Measurements from ENCODE around the gene GGN. TPM values are rescaled to one million over a fixed set of nuclear protein-coding genes. Genes with fewer than 3 reads are reported as not detected.
"Not testable (repeated sequence)": the region's sequence is repeated elsewhere in the genome, so short reads cannot be mapped to it uniquely, and the experiment has no call there.

The GGN gene
- total and polyA plus RNA-seq, 2 donors: 0.58 TPM; not detected in 1

- WGBS: 83% methylated on average over 9 of the region's 9 CpGs
- H3K27ac ChIP-seq (ENCODE audit: low read depth): no peak overlapping the region
- no peaks in the 10 kb centered on the region for H3K4me1 ChIP-seq (ENCODE audit: insufficient read depth)
- no peak for DNase-seq (ENCODE audit: extremely low spot score)
- H3K4me3 ChIP-seq (ENCODE audit: low read depth, low read length): no peak overlapping the region
- H3K36me3 ChIP-seq (ENCODE audit: insufficient read depth): no peaks in the 10 kb centered on the region
These were observed 33.1 kb upstream of the GGN start for GRCh38 chr19:38420935-38421334.

GRCh38 chr19:38417544-38418506 is 30.0 kb upstream of the GGN start:
- no peak overlapping the region for H3K27ac ChIP-seq (ENCODE audit: low read depth)
- no peak overlapping the region for H3K4me3 ChIP-seq (ENCODE audit: low read depth, low read length)
- H3K36me3 ChIP-seq (ENCODE audit: insufficient read depth): no peaks in the 10 kb centered on the region
- 6% methylated on average over 49 of the region's 49 CpGs for WGBS
- DNase-seq (ENCODE audit: extremely low spot score): no peak
- H3K4me1 ChIP-seq (ENCODE audit: insufficient read depth): no peaks in the 10 kb centered on the region

- WGBS: 68% methylated on average over 8 of the region's 8 CpGs
- no peak overlapping the region for H3K27ac ChIP-seq (ENCODE audit: low read depth)
- no peaks in the 10 kb centered on the region for H3K36me3 ChIP-seq (ENCODE audit: insufficient read depth)
- no peak overlapping the region for H3K4me3 ChIP-seq (ENCODE audit: low read depth, low read length)
- no peak for DNase-seq (ENCODE audit: extremely low spot score)
- no peaks in the 10 kb centered on the region for H3K4me1 ChIP-seq (ENCODE audit: insufficient read depth)
These were observed 29.3 kb upstream of the GGN start for GRCh38 chr19:38417146-38417543.

- no peak for DNase-seq (ENCODE audit: extremely low spot score)
- no peak overlapping the region for H3K4me3 ChIP-seq (ENCODE audit: low read depth, low read length)
- 84% methylated on average over 6 of the region's 6 CpGs for WGBS
- H3K27ac ChIP-seq (ENCODE audit: low read depth): no peak overlapping the region
- no peaks in the 10 kb centered on the region for H3K36me3 ChIP-seq (ENCODE audit: insufficient read depth)
- H3K4me1 ChIP-seq (ENCODE audit: insufficient read depth): no peaks in the 10 kb centered on the region
These were observed 25.6 kb upstream of the GGN start for GRCh38 chr19:38413416-38413815.

- Histone ChIP-seq H3K4me3 (ENCODE audit: low read depth, low read length) (no peak overlapping the region), H3K4me1 (ENCODE audit: insufficient read depth) (no peaks in the 10 kb centered on the region), H3K27ac (ENCODE audit: low read depth) (no peak overlapping the region), H3K36me3 (ENCODE audit: insufficient read depth) (no peaks in the 10 kb centered on the region)
- DNase-seq (ENCODE audit: extremely low spot score): no peak
- 55% methylated on average over 11 of the region's 11 CpGs for WGBS
These were observed 25.1 kb upstream of the GGN start for GRCh38 chr19:38412961-38413360.

GRCh38 chr19:38412491-38412890 is 24.7 kb upstream of the GGN start:
- H3K36me3 ChIP-seq (ENCODE audit: insufficient read depth): no peaks in the 10 kb centered on the region
- 82% methylated on average over 8 of the region's 8 CpGs for WGBS
- H3K27ac ChIP-seq (ENCODE audit: low read depth): no peak overlapping the region
- no peaks in the 10 kb centered on the region for H3K4me1 ChIP-seq (ENCODE audit: insufficient read depth)
- no peak overlapping the region for H3K4me3 ChIP-seq (ENCODE audit: low read depth, low read length)
- no peak for DNase-seq (ENCODE audit: extremely low spot score)

- not testable (repeated sequence) for H3K36me3 ChIP-seq (ENCODE audit: insufficient read depth); DNase-seq (ENCODE audit: extremely low spot score); H3K27ac ChIP-seq (ENCODE audit: low read depth); H3K4me1 ChIP-seq (ENCODE audit: insufficient read depth); H3K4me3 ChIP-seq (ENCODE audit: low read depth, low read length)
- WGBS: 92% methylated on average over 5 of the region's 5 CpGs
These were observed 24.1 kb upstream of the GGN start for GRCh38 chr19:38411898-38412297.

GRCh38 chr19:38411041-38411712 is 23.3 kb upstream of the GGN start:
- WGBS: 84% methylated on average over 13 of the region's 13 CpGs
- no peak for DNase-seq (ENCODE audit: extremely low spot score)

GRCh38 chr19:38410407-38410806 is 22.6 kb upstream of the GGN start:
- not testable (repeated sequence) for H3K4me1 ChIP-seq (ENCODE audit: insufficient read depth); DNase-seq (ENCODE audit: extremely low spot score); H3K4me3 ChIP-seq (ENCODE audit: low read depth, low read length); H3K36me3 ChIP-seq (ENCODE audit: insufficient read depth); H3K27ac ChIP-seq (ENCODE audit: low read depth)
- 79% methylated on average over 6 of the region's 6 CpGs for WGBS

More at GRCh38 chr19:38411041-38411712, 23.3 kb upstream of the GGN start:
- Histone ChIP-seq H3K36me3 (ENCODE audit: insufficient read depth) (peaks cover 3% of the 10 kb centered on the region), H3K4me1 (ENCODE audit: insufficient read depth) (no peaks in the 10 kb centered on the region), H3K4me3 (ENCODE audit: low read depth, low read length) (no peak overlapping the region), H3K27ac (ENCODE audit: low read depth) (no peak overlapping the region)

- Histone ChIP-seq H3K36me3 (ENCODE audit: insufficient read depth) (peaks cover 3% of the 10 kb centered on the region), H3K4me3 (ENCODE audit: low read depth, low read length) (no peak overlapping the region), H3K27ac (ENCODE audit: low read depth) (no peak overlapping the region), H3K4me1 (ENCODE audit: insufficient read depth) (no peaks in the 10 kb centered on the region)
- no peak for DNase-seq (ENCODE audit: extremely low spot score)
- 43% methylated on average over 7 of the region's 7 CpGs for WGBS
These were observed 21.8 kb upstream of the GGN start for GRCh38 chr19:38409631-38410133.

- 90% methylated on average over 8 of the region's 8 CpGs for WGBS
- no peak for DNase-seq (ENCODE audit: extremely low spot score)
These were observed 17.4 kb upstream of the GGN start for GRCh38 chr19:38405276-38405675.

GRCh38 chr19:38404858-38405257 is 17.0 kb upstream of the GGN start:
- Histone ChIP-seq H3K36me3 (ENCODE audit: insufficient read depth) (peaks cover 3% of the 10 kb centered on the region), H3K4me3 (ENCODE audit: low read depth, low read length) (no peak overlapping the region), H3K27ac (ENCODE audit: low read depth) (no peak overlapping the region), H3K4me1 (ENCODE audit: insufficient read depth) (no peaks in the 10 kb centered on the region)
- no peak for DNase-seq (ENCODE audit: extremely low spot score)
- WGBS: 93% methylated on average over 6 of the region's 6 CpGs

More at GRCh38 chr19:38405276-38405675, 17.4 kb upstream of the GGN start:
- Histone ChIP-seq H3K4me3 (ENCODE audit: low read depth, low read length) (no peak overlapping the region), H3K27ac (ENCODE audit: low read depth) (no peak overlapping the region), H3K36me3 (ENCODE audit: insufficient read depth) (peaks cover 3% of the 10 kb centered on the region), H3K4me1 (ENCODE audit: insufficient read depth) (no peaks in the 10 kb centered on the region)

GRCh38 chr19:38402967-38403674 is 15.3 kb upstream of the GGN start, which contains the start of gene FAM98C:
TSS of gene FAM98C (plus strand) at chr19:38403093. CDS start at chr19:38403154, 61 bp downstream.
- DNase-seq (ENCODE audit: extremely low spot score): peak; percentile 89
- Histone ChIP-seq H3K4me1 (ENCODE audit: insufficient read depth) (no peaks in the 10 kb centered on the region), H3K27ac (ENCODE audit: low read depth) (peak within 1 kb of the TSS; percentile 44), H3K36me3 (ENCODE audit: insufficient read depth) (peaks cover 3% of the 10 kb centered on the region), H3K4me3 (ENCODE audit: low read depth, low read length) (peak within 1 kb of the TSS; percentile 86)
- under 1% methylated on average over 82 of the region's 82 CpGs for WGBS
